GM12878 (cell line): ENCODE data around the gene RAPGEF4. TPM values are rescaled to one million over a fixed set of nuclear protein-coding genes. Genes with fewer than 3 reads are reported as not detected.

Experiments
- ATAC-seq: fragments of 200-7000 bp; cut with Tn5 transposase; 3 replicates; pipeline ENCODE4 v1.9.1; 2020; ENCODE audit warnings: mild to moderate bottlenecking, moderate library complexity
- BruUV-seq: library from RNA; stranded (reverse); fragments of 400-500 nt; replicated peaks from 2 replicates; lab custom pipeline; 2021; lab: Mats Ljungman, UMichigan
- CTCF ChIA-PET: fragments of 300-600 bp; sonication (Branson Sonifier 250); formaldehyde crosslinking; extraction: SDS; loops from one replicate; lab custom pipeline; 2021; ENCODE audit warnings: inconsistent platforms; lab: Yijun Ruan, JAX
- POLR2A ChIA-PET: fragments of 350-600 bp; formaldehyde crosslinking; extraction: SDS; loops from one replicate; lab custom pipeline; 2021; ENCODE audit warnings: inconsistent platforms; lab: Charles Lee
- RAD21 ChIA-PET: fragments of 300-600 bp; sonication (Branson Sonifier 250); formaldehyde crosslinking; loops from one replicate; lab custom pipeline; 2023; ENCODE audit warnings: antibody characterized with exemption; ENCODE audit not compliant: unreplicated experiment; lab: Charles Lee
- SMC1A ChIA-PET: fragments of 300-600 bp; sonication (Branson Sonifier 250); formaldehyde crosslinking; loops from one replicate; lab custom pipeline; 2023; ENCODE audit not compliant: unreplicated experiment, uncharacterized antibody; lab: Charles Lee
- DNase-seq: peaks from one replicate; pipeline ENCODE4 v3.0.0-alpha.2; 2011; ENCODE audit warnings: low read depth, low spot score
- FAIRE-seq: peaks from 3 replicates; lab custom pipeline; 2011; peaks lifted over from hg19 to GRCh38; lab: Jason Lieb, UNC
- H2AFZ ChIP-seq: 2 replicates; pipeline ENCODE4 v1.6.0; 2011; ENCODE audit warnings: low read depth, low read length, control low read depth; ENCODE audit not compliant: control insufficient read depth
- H3K27ac ChIP-seq: 2 replicates; pipeline ENCODE4 v1.5.1; 2011; ENCODE audit warnings: control low read depth; ENCODE audit not compliant: control insufficient read depth, insufficient read depth
- H3K27me3 ChIP-seq, 2 experiments: replicated peaks in 1 of 2; 2 replicates each; pipeline versions ENCODE4 v1.6.0 to v1.6.1; 2011; ENCODE audit warnings: low read length in 1 of 2; ENCODE audit not compliant: control insufficient read depth in 2 of 2, insufficient read depth in 2 of 2
- H3K36me3 ChIP-seq, 2 experiments: 2 replicates each; pipeline ENCODE4 v1.5.1; 2011; ENCODE audit warnings: low read length in 1 of 2; ENCODE audit not compliant: control insufficient read depth in 2 of 2, insufficient read depth in 2 of 2
- H3K4me1 ChIP-seq: 2 replicates; pipeline ENCODE4 v1.6.1; 2011; ENCODE audit warnings: mild to moderate bottlenecking, low read length, moderate library complexity, mixed read lengths; ENCODE audit not compliant: control insufficient read depth, insufficient read depth
- H3K4me2 ChIP-seq: 2 replicates; pipeline ENCODE4 v1.6.0; 2011; ENCODE audit warnings: control low read depth; ENCODE audit not compliant: control insufficient read depth, insufficient read depth
- H3K4me3 ChIP-seq: fragments of 200-600 bp; sonication (generic); 2 replicates; pipeline ENCODE4 v1.5.1; 2016
- H3K79me2 ChIP-seq: 2 replicates; pipeline ENCODE4 v1.6.0; 2011; ENCODE audit warnings: low read length; ENCODE audit not compliant: control insufficient read depth, insufficient read depth
- H3K9ac ChIP-seq: 2 replicates; pipeline ENCODE4 v1.8.0; 2011; ENCODE audit warnings: low read length, control low read depth, mixed read lengths; ENCODE audit not compliant: control insufficient read depth, insufficient read depth
- H3K9me3 ChIP-seq: replicated peaks from 3 replicates; pipeline ENCODE4 v1.5.1; 2011; ENCODE audit warnings: mild to moderate bottlenecking, low read length; ENCODE audit not compliant: control insufficient read depth, insufficient read depth
- H4K20me1 ChIP-seq: 2 replicates; pipeline ENCODE4 v1.6.0; 2011; ENCODE audit not compliant: control insufficient read depth, insufficient read depth
- CUX1 ChIP-seq: IDR thresholded peaks from 2 replicates; pipeline ENCODE4 v1.6.1; 2012; ENCODE audit warnings: improper control_type of control experiment, low read depth, low read length; ENCODE audit not compliant: insufficient replicate concordance
- LARP7 ChIP-seq: fragments of 450-650 bp; IDR thresholded peaks from 2 replicates; pipeline ENCODE4 v1.6.1; 2017; ENCODE audit warnings: mild to moderate bottlenecking
- MYC ChIP-seq: IDR thresholded peaks from 2 replicates; pipeline ENCODE4 v1.6.1; 2011; ENCODE audit warnings: mild to moderate bottlenecking, low read length, moderate library complexity, inconsistent platforms; ENCODE audit not compliant: insufficient read depth, insufficient replicate concordance, insufficient read length, severe bottlenecking
- NFXL1 ChIP-seq: fragments of 450-650 bp; IDR thresholded peaks from 2 replicates; pipeline ENCODE4 v1.6.1; 2017; ENCODE audit warnings: antibody characterized with exemption, mild to moderate bottlenecking, borderline replicate concordance
- SKIL ChIP-seq: fragments of 450-650 bp; IDR thresholded peaks from 2 replicates; pipeline ENCODE4 v1.6.1; 2017; ENCODE audit warnings: mild to moderate bottlenecking, low read depth, inconsistent platforms; ENCODE audit not compliant: poor library complexity, severe bottlenecking
- SMAD1 ChIP-seq: fragments of 450-650 bp; IDR thresholded peaks from 2 replicates; pipeline ENCODE4 v1.6.1; 2018; ENCODE audit warnings: mild to moderate bottlenecking, low read depth; ENCODE audit not compliant: partially characterized antibody
- SMARCA5 ChIP-seq: fragments of 450-650 bp; IDR thresholded peaks from 2 replicates; pipeline ENCODE4 v1.6.1; 2017; ENCODE audit warnings: mild to moderate bottlenecking
- WGBS: methylation state at CpG from one replicate; pipeline ENCODE4 v1.1.6; 2016; ENCODE audit warnings: low lambda C conversion rate; ENCODE audit not compliant: insufficient replicate concordance, insufficient coverage; ENCODE audit errors: missing lambda C conversion rate; 5-methylcytosine and 5-hydroxymethylcytosine counted together
- in situ Hi-C: fragments of 300-500 bp; cut with MboI; formaldehyde crosslinking; loops from 9 replicates; pipeline ENCODE4 v1.14.3; 2018; ENCODE audit warnings: mixed read lengths
- intact Hi-C: fragments of 100-400 bp; cut with micrococcal nuclease; formaldehyde crosslinking; loops from one replicate; pipeline ENCODE4 v1.14.2; 2022; ENCODE audit not compliant: unreplicated experiment
- polyA plus RNA-seq, 11 experiments: library from polyadenylated mRNA; depleted of rRNA in 4 of 11; unstranded in 6 of 11; stranded (reverse) in 5 of 11; fragments of >200 nt; fragmentation: Nextera tagmentation in 4 of 11; fragmentation: Illumina TruSeq in 1 of 11; extraction: Ambion mirVana in 4 of 11; extraction: Trizol in 1 of 11; gene quantifications; 1 replicate in 1 of 11; 2 replicates in 10 of 11; pipeline versions ENCODE4 v1.2.1 to v1.2.3, GENCODE V29; 2011 to 2016; ENCODE audit warnings: inconsistent platforms in 2 of 11, missing spikeins in 2 of 11, low read depth in 1 of 11
- total RNA-seq, 4 experiments: library from RNA; depleted of rRNA in 3 of 4; stranded (reverse); fragments of >200 nt in 3 of 4; fragmentation: Illumina TruSeq in 1 of 4; extraction: Trizol in 1 of 4; gene quantifications; 2 replicates each; pipeline versions ENCODE4 v1.2.1 to v1.2.3, GENCODE V29; 2013 to 2021

RAPGEF4 gene
- total and polyA plus RNA-seq, 10 of the 15 experiments (the other 5 are each of a cell fraction or from before 2014, with no cell fraction given) = 0.18 TPM; not detected in 8

GRCh38 chr2:172896661-172897081 is 161.0 kb downstream of the RAPGEF4 start (continued):
- TF ChIP-seq LARP7 (no peak), NFXL1 (no peak), SKIL (no peak)

- no peak for ATAC-seq
- intact Hi-C loops (no loop called here), in situ Hi-C loops (no loop called here)
- Histone ChIP-seq H3K4me1 (no peaks in the 10 kb centered on the region), H3K27me3 (peaks cover 1 to 4% of the 10 kb centered on the region in 2 experiments; a peak in 1 of 4 replicates), H3K4me2 (no peak overlapping the region), H3K79me2 (no peaks in the 10 kb centered on the region), H3K27ac (no peak overlapping the region), H2AFZ (no peak overlapping the region), H3K36me3 (no peaks in the 10 kb centered on the region), H3K4me3 (no peak overlapping the region), H3K9ac (no peak overlapping the region), H3K9me3 (no peaks in the 10 kb centered on the region), H4K20me1 (no peaks in the 10 kb centered on the region)
- ChIA-PET SMC1A (interaction anchor here (1.2 kb wide), 1 partner anchor 18 kb away, joined by 4 read pairs; no protein-coding TSS in a partner anchor), POLR2A (no interaction called here), RAD21 (no interaction called here), CTCF (no interaction called here)
- TF ChIP-seq MYC = no peak
- TF ChIP-seq SMAD1 = no peak
- TF ChIP-seq SMARCA5 = no peak
- no peak for TF ChIP-seq CUX1
- DNase-seq = no peak
- WGBS = 0% methylated on average over 3 of the region's 3 CpGs
- BruUV-seq = no TSS peak
- FAIRE-seq = no peak
Measured at GRCh38 chr2:172900871-172901270, 165.2 kb downstream of the RAPGEF4 start.
